HepG2 (cell line): Measurements from ENCODE around the gene PIK3CA. TPM values are rescaled to one million over a fixed set of nuclear protein-coding genes. Genes with fewer than 3 reads are reported as not detected.
A peak's percentile ranks its signal among the peaks of the same experiment; 100 is the strongest.

Experiments used
- AGO1 ChIP-seq: fragments of 200-400 bp; formaldehyde crosslinking; IDR thresholded peaks from 2 replicates; pipeline ENCODE4 v1.6.1; 2017; ENCODE audit warnings: mild to moderate bottlenecking, low read depth, low read length, moderate library complexity; ENCODE audit not compliant: poor library complexity, severe bottlenecking
- AKAP8 ChIP-seq: sonication (generic); formaldehyde crosslinking; IDR thresholded peaks from 2 replicates; pipeline ENCODE4 v1.5.1; 2020; ENCODE audit warnings: mild to moderate bottlenecking, missing genetic modification reagents
- ASH2L ChIP-seq: fragments of 300-600, 200-600 bp; sonication (generic); IDR thresholded peaks from 2 replicates; pipeline ENCODE4 v1.7.0; 2017; ENCODE audit warnings: low read depth, mild to moderate bottlenecking, moderate library complexity, mixed read lengths, low read length; ENCODE audit not compliant: insufficient read length
- FOXC1 ChIP-seq: sonication (generic); formaldehyde crosslinking; IDR thresholded peaks from 2 replicates; pipeline ENCODE4 v1.8.0; 2022; ENCODE audit warnings: mild to moderate bottlenecking, missing genetic modification reagents, borderline replicate concordance
- FOXK2 ChIP-seq: fragments of 450-650 bp; IDR thresholded peaks from 2 replicates; pipeline ENCODE4 v1.6.1; 2016
- GFI1 ChIP-seq: sonication (generic); formaldehyde crosslinking; IDR thresholded peaks from 2 replicates; pipeline ENCODE4 v1.5.0; 2020; ENCODE audit warnings: missing genetic modification reagents, mild to moderate bottlenecking, borderline replicate concordance
- HNRNPH1 ChIP-seq: fragments of 200-400 bp; formaldehyde crosslinking; optimal IDR thresholded peaks from 2 replicates; pipeline ENCODE3; 2017; ENCODE audit warnings: mild to moderate bottlenecking, low read depth, low read length
- HOXA3 ChIP-seq: sonication (generic); formaldehyde crosslinking; IDR thresholded peaks from 2 replicates; pipeline ENCODE4 v1.5.0; 2020; ENCODE audit warnings: missing genetic modification reagents
- KAT7 ChIP-seq: IDR thresholded peaks from 2 replicates; pipeline ENCODE4 v1.6.1; 2018; ENCODE audit warnings: borderline replicate concordance, missing compliant biosample characterization
- MAF1 ChIP-seq: sonication (generic); formaldehyde crosslinking; IDR thresholded peaks from 2 replicates; pipeline ENCODE4 v1.5.0; 2020; ENCODE audit warnings: missing genetic modification reagents, borderline replicate concordance
- MYNN ChIP-seq: sonication (generic); formaldehyde crosslinking; IDR thresholded peaks from 2 replicates; pipeline ENCODE4 v1.4.0; 2020; ENCODE audit warnings: mild to moderate bottlenecking, low read depth, missing genetic modification reagents
- SALL1 ChIP-seq: sonication (generic); formaldehyde crosslinking; IDR thresholded peaks from 2 replicates; pipeline ENCODE4 v1.8.0; 2022; ENCODE audit warnings: mild to moderate bottlenecking, missing genetic modification reagents
- SMARCC2 ChIP-seq: fragments of 450-650 bp; IDR thresholded peaks from 2 replicates; pipeline ENCODE4 v1.6.1; 2017; ENCODE audit warnings: antibody characterized with exemption, mild to moderate bottlenecking
- ZC3H4 ChIP-seq: sonication (generic); formaldehyde crosslinking; IDR thresholded peaks from 2 replicates; pipeline ENCODE4 v1.4.0; 2020; ENCODE audit warnings: missing genetic modification reagents, borderline replicate concordance
- ZNF44 ChIP-seq: sonication (generic); formaldehyde crosslinking; IDR thresholded peaks from 2 replicates; pipeline ENCODE4 v1.5.1; 2020; ENCODE audit warnings: mild to moderate bottlenecking, missing genetic modification reagents
- ZNF556 ChIP-seq: sonication (generic); formaldehyde crosslinking; IDR thresholded peaks from 2 replicates; pipeline ENCODE4 v1.4.0; 2020; ENCODE audit warnings: mild to moderate bottlenecking, missing genetic modification reagents, borderline replicate concordance
- ZNF615 ChIP-seq: sonication (generic); formaldehyde crosslinking; IDR thresholded peaks from 2 replicates; pipeline ENCODE4 v1.5.0; 2020; ENCODE audit warnings: mild to moderate bottlenecking, missing genetic modification reagents, borderline replicate concordance
- ZNF776 ChIP-seq: sonication (generic); formaldehyde crosslinking; IDR thresholded peaks from 2 replicates; pipeline ENCODE4 v1.4.0; 2020; ENCODE audit warnings: mild to moderate bottlenecking, missing genetic modification reagents
- polyA plus RNA-seq, 8 experiments: library from polyadenylated mRNA; depleted of rRNA in 3 of 8; stranded (reverse) in 7 of 8; unstranded in 1 of 8; fragments of >200 nt; fragmentation: Illumina TruSeq in 4 of 8; extraction: Trizol in 4 of 8; gene quantifications; 2 replicates each; pipeline versions ENCODE4 v1.2.1 to v1.2.3, GENCODE V29; 2011 to 2016; ENCODE audit warnings: low read depth in 4 of 8, missing spikeins in 1 of 8, mixed read lengths in 1 of 8; ENCODE audit not compliant: insufficient read depth in 1 of 8
- total RNA-seq, 5 experiments: library from RNA; depleted of rRNA; stranded (reverse); fragments of >200 nt; fragmentation: Illumina TruSeq; extraction: Trizol; gene quantifications; 2 replicates each; pipeline ENCODE4 v1.2.3, GENCODE V29; 2016; ENCODE audit warnings: low read depth in 1 of 5
- TF ChIP-seq, protein P1 (sequence below): sonication (generic); formaldehyde crosslinking; IDR thresholded peaks from 2 replicates; pipeline ENCODE4 v1.4.0; 2020; ENCODE audit warnings: mild to moderate bottlenecking, missing genetic modification reagents
- TF ChIP-seq, protein P2 (sequence below): sonication (generic); formaldehyde crosslinking; IDR thresholded peaks from 2 replicates; pipeline ENCODE4 v1.4.0; 2020; ENCODE audit warnings: missing genetic modification reagents, mild to moderate bottlenecking, borderline replicate concordance
- TF ChIP-seq, protein P3 (sequence below): sonication (generic); formaldehyde crosslinking; IDR thresholded peaks from 2 replicates; pipeline ENCODE4 v1.5.0; 2020; ENCODE audit warnings: mild to moderate bottlenecking, missing genetic modification reagents
- TF ChIP-seq, protein P4 (sequence below): sonication (generic); formaldehyde crosslinking; IDR thresholded peaks from 2 replicates; pipeline ENCODE4 v1.5.1; 2020; ENCODE audit warnings: missing genetic modification reagents, mild to moderate bottlenecking, borderline replicate concordance
- TF ChIP-seq, protein P5 (sequence below): IDR thresholded peaks from 2 replicates; pipeline ENCODE4 v1.6.1; 2016; ENCODE audit warnings: low read depth, control low read depth

The PIK3CA gene
- total and polyA plus RNA-seq, 2 of the 13 experiments (the other 11 are each of a cell fraction or from before 2014, with no cell fraction given) = 5.7 to 11.4 TPM

DNA sequence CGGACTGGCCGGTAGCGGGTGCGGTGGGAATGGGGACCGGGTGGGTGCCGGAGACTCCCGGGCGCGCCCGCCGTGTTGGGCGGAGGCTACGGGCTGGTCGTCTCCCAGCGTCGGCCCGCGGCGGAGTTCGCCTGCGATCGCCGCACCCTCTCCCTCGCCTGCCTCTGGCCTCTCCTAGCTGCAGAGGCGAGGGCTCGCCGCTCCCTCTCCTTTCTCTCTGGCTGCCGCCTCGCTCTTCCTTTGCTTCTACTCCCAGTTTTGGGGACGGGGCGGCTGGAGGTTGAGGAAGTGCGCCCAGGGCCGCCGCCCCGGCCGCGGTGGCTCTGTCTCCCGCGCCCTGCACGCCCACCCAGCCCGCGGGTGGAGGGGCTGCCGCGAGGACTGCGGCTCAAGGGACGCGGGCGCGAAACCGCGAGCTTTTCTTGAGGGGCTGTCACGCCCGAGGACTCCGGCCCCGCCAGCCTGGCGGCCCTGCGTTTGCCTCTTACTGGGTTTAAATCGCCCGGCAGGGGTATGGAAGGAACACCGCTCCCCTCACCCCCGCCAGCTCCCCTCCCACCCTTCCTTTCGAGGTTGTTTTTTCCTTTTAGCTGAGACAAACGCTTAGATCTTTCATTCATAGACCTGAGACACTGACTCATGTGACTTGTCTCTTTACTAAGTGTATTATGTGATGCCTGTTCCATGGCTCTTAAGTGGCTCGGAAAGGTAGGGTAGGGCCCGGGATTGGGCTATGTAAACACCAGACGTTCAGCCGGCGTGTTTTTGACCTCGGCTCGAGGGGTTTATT, 654 bp downstream of the PIK3CA start (continued):
- TF ChIP-seq SMARCC2 = no peak
- TF ChIP-seq, protein P1, sequence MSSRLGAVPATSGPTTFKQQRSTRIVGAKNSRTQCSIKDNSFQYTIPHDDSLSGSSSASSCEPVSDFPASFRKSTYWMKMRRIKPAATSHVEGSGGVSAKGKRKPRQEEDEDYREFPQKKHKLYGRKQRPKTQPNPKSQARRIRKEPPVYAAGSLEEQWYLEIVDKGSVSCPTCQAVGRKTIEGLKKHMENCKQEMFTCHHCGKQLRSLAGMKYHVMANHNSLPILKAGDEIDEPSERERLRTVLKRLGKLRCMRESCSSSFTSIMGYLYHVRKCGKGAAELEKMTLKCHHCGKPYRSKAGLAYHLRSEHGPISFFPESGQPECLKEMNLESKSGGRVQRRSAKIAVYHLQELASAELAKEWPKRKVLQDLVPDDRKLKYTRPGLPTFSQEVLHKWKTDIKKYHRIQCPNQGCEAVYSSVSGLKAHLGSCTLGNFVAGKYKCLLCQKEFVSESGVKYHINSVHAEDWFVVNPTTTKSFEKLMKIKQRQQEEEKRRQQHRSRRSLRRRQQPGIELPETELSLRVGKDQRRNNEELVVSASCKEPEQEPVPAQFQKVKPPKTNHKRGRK = no peak
- 0 out of 2 replicates have a peak, but pooled peaks have one; percentile 73 for TF ChIP-seq KAT7 (CRISPR knock-in tag)
- no peak for TF ChIP-seq AKAP8
- TF ChIP-seq, protein P2, sequence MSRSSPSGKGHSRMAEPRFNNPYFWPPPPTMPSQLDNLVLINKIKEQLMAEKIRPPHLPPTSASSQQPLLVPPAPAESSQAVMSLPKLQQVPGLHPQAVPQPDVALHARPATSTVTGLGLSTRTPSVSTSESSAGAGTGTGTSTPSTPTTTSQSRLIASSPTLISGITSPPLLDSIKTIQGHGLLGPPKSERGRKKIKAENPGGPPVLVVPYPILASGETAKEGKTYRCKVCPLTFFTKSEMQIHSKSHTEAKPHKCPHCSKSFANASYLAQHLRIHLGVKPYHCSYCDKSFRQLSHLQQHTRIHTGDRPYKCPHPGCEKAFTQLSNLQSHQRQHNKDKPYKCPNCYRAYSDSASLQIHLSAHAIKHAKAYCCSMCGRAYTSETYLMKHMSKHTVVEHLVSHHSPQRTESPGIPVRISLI (CRISPR knock-in tag) = no peak
- peak; percentile 47 for TF ChIP-seq SALL1 (CRISPR knock-in tag)
- TF ChIP-seq ASH2L = peak; percentile 33
- TF ChIP-seq, protein P3, sequence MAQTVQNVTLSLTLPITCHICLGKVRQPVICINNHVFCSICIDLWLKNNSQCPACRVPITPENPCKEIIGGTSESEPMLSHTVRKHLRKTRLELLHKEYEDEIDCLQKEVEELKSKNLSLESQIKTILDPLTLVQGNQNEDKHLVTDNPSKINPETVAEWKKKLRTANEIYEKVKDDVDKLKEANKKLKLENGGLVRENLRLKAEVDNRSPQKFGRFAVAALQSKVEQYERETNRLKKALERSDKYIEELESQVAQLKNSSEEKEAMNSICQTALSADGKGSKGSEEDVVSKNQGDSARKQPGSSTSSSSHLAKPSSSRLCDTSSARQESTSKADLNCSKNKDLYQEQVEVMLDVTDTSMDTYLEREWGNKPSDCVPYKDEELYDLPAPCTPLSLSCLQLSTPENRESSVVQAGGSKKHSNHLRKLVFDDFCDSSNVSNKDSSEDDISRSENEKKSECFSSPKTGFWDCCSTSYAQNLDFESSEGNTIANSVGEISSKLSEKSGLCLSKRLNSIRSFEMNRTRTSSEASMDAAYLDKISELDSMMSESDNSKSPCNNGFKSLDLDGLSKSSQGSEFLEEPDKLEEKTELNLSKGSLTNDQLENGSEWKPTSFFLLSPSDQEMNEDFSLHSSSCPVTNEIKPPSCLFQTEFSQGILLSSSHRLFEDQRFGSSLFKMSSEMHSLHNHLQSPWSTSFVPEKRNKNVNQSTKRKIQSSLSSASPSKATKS (CRISPR knock-in tag) = no peak
- no peak for TF ChIP-seq MAF1 (CRISPR knock-in tag)
- no peak; the same call in 1 of the 2 replicates for TF ChIP-seq GFI1 (CRISPR knock-in tag)
- TF ChIP-seq AGO1 = no peak
- no peak for TF ChIP-seq ZNF615 (CRISPR knock-in tag)
- no peak for TF ChIP-seq FOXK2
- no peak; the same call in 1 of the 2 replicates for TF ChIP-seq HOXA3
- no peak for TF ChIP-seq FOXC1 (CRISPR knock-in tag)
- TF ChIP-seq, protein P4, sequence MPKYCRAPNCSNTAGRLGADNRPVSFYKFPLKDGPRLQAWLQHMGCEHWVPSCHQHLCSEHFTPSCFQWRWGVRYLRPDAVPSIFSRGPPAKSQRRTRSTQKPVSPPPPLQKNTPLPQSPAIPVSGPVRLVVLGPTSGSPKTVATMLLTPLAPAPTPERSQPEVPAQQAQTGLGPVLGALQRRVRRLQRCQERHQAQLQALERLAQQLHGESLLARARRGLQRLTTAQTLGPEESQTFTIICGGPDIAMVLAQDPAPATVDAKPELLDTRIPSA (CRISPR knock-in tag) = no peak
- TF ChIP-seq ZNF556 (CRISPR knock-in tag) = no peak
- no peak for TF ChIP-seq ZNF44 (CRISPR knock-in tag)
- no peak for TF ChIP-seq HNRNPH1
- TF ChIP-seq MYNN (CRISPR knock-in tag) = no peak
- TF ChIP-seq ZNF776 (CRISPR knock-in tag) = peak; percentile 64; the same call in 1 of the 2 replicates
- TF ChIP-seq ZC3H4 = no peak
- TF ChIP-seq, protein P5, sequence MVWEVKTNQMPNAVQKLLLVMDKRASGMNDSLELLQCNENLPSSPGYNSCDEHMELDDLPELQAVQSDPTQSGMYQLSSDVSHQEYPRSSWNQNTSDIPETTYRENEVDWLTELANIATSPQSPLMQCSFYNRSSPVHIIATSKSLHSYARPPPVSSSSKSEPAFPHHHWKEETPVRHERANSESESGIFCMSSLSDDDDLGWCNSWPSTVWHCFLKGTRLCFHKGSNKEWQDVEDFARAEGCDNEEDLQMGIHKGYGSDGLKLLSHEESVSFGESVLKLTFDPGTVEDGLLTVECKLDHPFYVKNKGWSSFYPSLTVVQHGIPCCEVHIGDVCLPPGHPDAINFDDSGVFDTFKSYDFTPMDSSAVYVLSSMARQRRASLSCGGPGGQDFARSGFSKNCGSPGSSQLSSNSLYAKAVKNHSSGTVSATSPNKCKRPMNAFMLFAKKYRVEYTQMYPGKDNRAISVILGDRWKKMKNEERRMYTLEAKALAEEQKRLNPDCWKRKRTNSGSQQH (CRISPR knock-in tag) = no peak
